ENCODE results near the gene ZNF470.

ZNF470 gene

DNA sequence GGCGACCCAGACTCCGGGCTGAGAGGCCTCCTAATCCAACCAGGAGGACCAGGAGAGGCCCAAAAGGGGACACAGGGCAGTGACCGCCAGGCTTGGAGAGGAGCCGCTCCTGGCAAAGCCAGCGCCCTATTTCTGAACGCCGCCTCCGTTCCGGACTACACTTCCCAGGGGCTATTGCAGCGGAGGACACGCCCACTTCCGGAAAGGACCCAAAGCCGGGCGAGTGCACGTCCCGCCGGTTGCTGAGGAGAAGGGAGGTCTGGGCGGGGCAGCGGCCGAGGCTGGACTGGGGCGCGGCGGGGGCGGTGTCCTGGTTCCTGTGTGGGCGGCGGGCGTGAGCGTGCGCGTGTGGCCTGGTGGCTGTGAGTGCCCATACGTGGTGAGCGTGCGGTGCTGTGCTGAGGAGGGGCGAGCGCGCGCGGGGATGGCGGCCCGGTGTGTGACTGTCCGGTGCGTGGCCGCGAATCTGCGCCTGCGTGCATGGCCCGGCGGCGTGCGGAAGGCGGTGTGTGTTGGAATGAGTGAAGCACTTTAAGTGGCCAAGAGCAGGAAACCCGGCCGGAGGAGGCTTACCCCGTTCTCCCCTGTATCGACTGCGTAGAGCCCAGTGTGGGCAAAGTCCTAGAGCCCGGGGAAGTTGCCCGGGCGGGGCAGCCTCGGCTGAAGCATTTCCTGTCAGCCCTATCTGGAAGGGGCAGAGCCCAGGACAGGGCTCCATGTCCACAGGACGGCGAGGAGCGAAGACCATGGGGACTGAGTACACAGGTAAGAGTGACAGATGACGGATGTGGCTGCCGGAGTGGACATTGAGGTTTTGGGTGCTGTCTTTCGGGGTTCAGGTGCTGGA lies at the start of gene ZNF470:
Gene ZNF470, plus strand, starts transcription at position 195 of the 847 bp plus-strand sequence. CDS start 2,844 bp downstream, outside the sequence.
- DNase-seq: peak; percentile 79

DNA sequence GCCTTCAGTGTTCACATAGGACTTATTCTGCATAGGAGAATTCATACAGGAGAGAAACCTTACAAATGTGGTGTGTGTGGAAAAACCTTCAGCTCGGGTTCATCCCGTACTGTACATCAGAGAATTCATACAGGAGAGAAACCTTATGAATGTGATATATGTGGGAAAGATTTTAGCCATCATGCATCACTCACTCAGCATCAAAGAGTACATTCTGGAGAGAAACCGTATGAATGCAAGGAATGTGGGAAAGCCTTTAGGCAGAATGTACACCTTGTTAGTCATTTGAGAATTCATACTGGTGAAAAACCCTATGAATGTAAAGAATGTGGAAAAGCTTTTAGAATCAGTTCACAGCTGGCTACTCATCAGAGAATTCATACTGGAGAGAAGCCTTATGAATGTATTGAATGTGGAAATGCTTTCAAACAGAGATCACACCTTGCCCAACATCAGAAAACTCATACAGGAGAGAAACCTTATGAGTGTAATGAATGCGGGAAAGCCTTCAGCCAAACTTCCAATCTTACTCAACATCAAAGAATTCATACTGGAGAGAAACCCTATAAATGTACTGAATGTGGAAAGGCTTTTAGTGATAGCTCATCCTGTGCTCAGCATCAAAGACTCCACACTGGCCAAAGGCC lies 41.9 kb upstream of the ZNF470 start:
- no peak for DNase-seq

DNA sequence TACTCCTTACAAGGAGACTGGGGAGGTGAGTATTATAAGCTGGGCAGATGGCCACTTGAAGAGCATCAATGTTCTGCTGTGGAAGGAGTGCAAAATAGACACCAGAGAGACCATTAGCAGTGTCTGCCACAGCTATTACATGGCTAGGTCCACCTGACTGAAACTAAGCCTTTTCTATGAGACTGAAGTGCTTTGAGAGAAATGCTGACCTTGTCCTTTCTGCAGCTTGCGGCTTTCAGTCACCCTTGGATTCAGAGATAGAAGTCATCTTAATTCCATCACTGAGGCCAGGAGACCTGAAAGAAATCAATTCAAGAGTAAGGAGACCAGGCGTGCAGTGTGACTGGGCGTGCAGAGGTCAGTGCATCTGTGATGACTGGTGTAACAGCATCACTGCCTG lies 29.8 kb upstream of the ZNF470 start:
- DNase-seq: no peak

DNA sequence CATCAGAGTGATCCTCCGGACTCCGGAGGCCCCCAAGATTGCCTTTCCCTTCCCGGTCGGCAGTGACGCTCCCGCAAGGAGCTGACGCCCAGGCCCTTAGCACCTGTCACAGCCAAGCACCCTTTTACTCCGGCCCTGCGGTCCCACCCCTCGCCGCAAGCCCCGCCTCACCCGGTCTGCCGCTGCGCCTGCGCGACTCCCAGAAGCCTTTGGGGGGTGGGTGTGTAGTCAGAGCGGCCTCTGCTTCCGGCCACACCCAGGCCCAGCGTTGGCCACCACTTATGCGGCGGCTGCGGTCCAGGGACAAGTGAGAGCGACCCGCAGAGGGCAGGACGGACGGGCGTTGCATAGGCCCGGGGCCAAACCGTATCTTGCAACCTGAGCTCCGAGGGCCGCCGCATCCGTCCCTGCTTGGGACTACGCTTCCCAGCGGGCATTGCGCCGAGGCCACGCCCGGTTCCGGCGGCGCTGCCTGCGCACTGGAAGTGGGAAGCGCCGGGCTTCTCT lies 29.0 kb upstream of the ZNF470 start:
- DNase-seq: peak; percentile 81

DNA sequence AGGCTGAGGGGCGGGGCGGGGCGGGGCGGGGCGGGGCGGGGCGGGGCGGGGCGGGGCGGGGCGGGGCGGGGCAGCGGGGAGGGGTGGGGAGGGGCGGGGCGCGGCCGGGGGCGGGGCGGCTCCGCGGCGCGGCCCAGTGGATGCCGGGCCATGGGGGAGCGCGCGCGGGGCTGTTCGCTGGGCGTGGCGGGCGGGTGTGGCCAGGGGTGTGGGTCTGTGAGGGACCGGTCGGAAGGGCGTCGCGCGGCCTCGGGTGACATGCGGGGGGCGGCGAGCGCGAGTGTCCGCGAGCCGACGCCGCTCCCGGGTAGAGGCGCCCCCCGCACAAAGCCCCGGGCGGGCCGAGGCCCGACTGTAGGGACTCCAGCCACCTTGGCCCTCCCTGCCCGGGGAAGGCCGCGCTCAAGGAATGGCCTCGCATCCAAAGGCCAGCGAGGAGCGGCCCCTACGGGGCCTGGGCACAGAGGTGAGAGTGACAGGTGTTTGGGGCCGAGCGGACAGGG lies 28.5 kb upstream of the ZNF470 start, which contains the start of gene ZFP28:
Gene ZFP28, plus strand, starts transcription at position 188 of the 503 bp plus-strand sequence. Its CDS starts 71 bp downstream, at position 259.
- peak; percentile 30 for DNase-seq

DNA sequence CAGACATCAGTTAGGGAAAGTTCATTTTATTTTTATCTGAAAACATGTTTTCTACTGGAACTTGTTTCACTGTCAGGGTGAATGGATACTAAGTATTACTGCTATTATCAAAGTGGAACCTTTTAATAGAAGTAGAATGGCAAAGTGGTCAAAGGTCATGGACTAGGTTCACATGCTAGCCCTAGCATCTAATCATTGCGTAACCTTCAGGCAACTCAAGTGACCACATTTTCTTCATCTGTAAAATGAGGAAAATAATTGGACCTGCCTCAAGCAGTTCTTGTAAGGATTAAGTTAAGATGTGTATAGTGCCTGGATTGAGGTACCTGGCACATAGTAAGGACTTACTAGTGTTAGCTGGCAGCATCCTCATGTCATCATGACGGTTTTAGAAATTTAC lies 23.5 kb upstream of the ZNF470 start:
- no peak for DNase-seq

DNA sequence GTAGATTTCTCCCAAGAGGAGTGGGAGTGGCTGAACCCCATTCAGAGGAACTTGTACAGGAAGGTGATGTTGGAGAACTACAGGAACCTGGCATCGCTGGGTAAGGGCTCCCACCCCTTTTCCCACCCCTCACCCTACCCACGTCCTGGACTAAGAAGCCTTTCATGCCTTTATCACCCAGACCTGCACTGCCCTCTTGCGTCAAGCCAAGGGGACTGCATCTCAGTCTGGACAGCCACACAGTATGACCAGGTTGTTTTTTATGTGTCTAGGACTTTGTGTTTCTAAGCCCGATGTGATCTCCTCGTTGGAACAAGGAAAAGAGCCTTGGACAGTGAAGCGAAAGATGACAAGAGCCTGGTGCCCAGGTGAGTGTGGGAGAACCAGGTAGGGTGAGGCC lies 19.7 kb upstream of the ZNF470 start:
- DNase-seq: no peak

DNA sequence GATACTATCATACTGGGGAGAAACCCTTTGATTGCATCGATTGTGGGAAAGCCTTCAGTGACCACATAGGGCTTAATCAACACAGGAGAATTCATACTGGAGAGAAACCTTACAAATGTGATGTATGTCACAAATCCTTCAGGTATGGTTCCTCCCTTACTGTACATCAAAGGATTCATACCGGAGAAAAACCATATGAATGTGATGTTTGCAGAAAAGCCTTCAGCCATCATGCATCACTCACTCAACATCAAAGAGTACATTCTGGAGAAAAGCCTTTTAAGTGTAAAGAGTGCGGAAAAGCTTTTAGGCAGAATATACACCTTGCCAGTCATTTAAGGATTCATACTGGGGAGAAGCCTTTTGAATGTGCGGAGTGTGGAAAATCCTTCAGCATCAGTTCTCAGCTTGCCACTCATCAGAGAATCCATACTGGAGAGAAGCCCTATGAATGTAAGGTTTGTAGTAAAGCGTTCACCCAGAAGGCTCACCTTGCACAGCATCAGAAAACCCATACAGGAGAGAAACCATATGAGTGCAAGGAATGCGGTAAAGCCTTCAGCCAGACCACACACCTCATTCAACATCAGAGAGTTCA lies 12.9 kb upstream of the ZNF470 start:
- DNase-seq: no peak

DNA sequence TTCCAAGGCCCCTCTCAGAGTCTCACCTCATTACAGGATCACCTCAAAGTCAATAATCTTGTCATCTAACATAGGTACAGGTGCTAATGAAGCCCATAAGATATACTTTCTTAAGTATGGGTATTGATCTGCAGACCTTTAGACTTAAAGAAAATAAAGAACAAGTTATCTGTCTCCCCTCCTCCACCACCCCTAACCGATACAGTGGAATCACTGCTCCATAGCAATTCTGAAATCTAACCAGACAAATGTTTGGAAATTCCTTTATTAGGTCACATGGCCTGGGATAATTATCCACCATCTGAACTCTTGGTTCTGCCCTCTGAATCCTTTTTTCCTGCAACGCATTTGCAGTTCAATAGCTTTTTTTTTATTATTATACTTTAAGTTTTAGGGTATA lies 4.5 kb upstream of the ZNF470 start:
- DNase-seq: no peak

DNA sequence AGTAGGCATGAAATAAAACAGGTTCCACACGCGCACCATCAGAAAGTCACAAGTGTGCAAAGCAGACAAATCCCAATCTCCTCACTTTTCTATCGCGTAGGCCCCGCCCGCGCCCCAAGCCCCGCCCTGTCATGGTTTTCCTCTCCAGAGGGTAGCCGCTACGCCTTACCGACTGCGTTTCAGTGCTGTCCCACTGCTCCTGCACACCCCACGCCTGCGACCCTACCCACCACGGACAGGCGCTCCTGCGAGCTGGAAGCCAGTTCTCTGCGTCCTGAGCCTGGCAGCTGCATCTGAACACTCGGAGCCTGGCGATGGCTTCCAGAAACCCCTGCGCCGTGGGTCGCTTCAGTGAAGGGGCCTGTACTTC lies 379 bp upstream of the ZNF470 start:
- DNase-seq: no peak

DNA sequence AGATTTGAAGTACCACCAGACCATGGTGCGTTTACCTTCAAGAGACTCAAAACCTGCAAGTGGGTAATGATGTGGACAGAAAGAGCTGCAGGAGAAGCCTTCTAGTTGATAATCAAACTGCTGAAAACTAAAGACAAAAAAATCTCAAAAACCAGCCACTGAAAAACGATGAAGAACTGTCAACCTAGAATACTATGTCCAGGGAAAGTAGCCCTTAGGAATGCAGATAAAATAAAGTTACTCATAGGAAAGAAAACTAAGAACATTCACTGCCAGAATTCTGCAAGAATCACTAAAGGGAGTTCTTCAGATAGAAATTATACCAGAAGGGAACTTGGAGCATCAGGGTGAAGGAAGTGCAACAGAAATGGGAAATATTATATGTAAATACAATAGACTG lies 5.3 kb downstream of the ZNF470 start:
- DNase-seq: no peak

DNA sequence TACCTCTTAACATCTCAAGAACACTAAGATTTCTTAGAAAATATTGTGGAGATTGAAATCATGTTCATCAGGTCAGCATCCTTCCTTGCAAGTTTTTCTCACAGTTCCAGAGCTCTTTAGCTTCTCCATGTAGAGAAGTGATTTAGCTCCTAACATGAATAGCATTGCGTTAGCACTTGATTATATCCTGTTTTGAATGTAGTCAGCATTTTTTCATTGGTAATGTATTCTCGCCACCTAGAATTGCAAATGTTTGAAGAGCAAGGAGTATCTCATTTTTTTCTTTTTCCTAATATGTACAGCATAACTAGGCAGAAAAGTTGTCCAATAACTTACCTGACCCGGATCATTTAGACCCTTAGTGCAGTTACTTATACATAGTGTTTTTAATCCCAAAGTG lies 6.6 kb downstream of the ZNF470 start:
- DNase-seq: no peak

DNA sequence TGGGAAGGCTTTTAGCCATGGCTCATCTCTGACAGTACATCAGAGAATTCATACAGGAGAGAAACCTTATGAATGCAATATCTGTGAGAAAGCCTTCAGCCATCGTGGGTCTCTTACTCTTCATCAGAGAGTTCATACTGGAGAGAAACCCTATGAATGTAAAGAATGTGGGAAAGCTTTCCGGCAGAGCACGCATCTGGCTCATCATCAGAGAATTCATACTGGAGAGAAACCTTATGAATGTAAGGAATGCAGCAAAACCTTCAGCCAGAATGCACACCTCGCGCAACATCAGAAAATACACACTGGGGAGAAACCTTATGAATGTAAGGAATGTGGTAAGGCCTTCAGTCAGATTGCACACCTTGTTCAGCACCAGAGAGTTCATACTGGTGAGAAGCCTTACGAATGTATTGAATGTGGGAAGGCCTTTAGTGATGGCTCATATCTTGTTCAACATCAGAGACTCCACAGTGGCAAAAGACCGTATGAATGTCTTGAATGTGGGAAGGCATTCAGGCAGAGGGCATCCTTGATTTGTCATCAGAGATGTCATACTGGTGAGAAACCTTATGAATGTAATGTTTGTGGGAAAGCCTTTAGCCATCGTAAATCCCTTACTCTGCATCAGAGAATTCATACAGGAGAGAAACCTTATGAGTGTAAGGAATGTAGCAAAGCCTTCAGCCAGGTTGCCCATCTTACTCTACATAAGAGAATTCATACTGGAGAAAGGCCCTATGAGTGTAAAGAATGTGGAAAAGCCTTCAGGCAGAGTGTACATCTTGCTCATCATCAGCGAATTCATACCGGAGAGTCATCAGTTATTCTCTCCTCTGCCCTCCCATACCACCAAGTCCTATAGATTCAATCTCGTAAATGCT lies 10.7 kb downstream of the ZNF470 start:
- DNase-seq: no peak

DNA sequence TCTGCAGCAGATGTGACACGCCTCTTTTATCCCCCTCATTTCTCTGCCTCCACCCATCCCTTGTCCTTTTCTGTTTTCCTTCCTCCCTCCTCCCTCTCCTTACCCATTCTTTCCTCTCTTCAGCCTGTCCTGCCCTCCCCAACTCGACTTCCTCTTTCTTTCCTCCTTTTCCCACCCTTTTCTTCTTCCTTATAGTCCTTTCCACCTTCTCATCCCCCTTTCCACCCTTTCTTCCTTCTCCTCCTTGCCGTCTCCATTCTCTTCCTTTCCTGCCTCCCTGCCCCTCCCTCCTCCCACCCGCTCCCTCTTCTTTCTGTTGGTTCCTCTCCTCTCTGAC lies 27.1 kb downstream of the ZNF470 start:
- DNase-seq: no peak

DNA sequence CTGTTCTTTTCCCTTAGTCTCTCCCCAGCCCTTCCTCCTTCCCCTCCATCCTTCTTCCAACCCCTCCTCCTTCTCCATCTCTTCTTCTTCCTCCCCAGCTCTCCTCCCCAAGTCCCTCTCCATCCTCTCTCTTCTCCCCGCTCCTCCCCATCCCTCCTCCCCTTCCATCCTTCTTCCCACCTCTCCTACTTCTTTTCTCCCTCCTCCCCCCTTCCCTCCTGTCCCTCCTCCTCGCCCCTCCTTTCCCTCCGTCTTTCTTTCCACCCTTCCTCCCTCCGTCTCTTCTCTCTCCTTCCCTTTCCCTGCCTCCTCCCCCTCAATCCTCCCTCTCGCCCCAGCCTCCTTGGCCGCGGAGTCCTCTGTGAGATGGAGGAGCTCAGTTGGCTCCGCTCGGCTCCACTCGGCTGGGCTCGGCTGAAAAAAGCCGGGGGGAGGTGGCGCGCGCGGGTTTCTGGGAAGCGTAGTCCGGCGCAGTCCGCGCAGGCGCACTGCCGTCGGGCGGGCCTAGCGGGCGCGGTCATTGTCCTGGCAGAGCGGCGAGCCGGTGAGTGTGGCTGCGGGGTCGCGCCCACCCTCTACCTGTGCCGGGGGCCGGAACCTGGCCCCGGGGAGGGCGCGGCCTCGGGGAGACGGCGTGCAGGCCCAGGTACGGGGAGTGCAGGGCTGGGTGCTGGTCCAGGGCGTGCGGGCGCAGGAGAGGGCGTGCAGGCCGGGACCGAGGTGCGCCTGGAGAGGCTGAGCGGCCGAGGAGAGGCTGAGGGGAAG lies 27.7 kb downstream of the ZNF470 start, which contains the start of gene ZNF71:
Gene ZNF71, plus strand, starts transcription at position 520 of the 765 bp plus-strand sequence. CDS start 6,257 bp downstream, outside the sequence.
- DNase-seq: peak; percentile 42

DNA sequence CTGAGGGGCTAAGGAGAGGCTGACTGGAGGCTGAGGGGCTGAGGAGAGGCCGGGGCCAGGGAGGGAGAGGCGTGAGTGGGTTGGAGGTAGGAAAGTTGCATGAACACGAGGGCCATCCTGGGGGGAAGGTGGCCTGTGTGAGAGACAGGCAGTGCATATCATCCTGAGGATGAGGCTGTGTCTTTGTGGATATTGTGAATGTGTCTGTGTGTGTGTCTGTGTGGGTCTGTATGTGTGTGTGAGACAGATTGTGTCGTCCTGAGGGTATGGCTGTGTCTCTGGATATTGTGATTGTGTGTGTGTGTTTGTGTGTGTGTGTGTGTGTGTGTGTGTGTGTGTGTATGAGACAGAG lies 28.3 kb downstream of the ZNF470 start:
- DNase-seq: no peak

DNA sequence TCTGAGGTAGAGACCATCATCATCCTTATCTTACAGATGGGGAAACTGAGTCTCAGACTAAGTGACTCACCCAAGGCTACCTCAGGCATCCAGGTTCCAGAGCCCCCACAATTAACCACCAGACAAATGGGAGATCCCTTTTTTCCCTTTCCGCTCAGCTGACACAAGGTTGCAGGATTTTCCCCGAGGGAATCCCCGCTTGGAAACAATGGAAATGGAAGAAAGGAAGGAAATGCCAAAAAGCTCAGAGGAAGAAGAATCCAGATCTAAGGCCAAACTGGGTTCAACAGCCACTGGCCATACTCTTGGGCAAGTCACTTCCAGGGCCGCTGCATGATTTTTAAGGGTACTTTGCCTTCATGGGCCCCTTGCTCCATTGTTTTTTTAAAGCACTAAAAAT lies 29.4 kb downstream of the ZNF470 start:
- DNase-seq: no peak

DNA sequence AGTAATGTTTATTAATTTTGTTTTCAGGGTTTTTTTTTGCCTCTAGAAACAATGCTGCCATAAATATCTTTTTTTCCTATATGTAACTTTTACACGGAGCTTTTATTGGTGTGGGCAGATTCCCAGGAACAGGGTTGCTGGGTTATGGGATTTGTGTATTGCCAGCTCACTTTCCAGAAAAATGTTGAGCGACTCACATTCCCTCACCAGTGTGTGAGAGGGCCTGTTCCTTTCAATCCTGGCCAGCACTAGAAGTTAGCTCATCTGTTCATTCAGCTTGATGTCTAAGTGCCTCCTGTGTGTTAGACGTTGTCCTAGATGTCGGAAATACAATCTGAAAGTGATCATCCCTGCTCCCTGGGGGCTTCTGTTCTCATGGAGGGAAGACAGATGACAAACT lies 30.4 kb downstream of the ZNF470 start:
- no peak for DNase-seq

DNA sequence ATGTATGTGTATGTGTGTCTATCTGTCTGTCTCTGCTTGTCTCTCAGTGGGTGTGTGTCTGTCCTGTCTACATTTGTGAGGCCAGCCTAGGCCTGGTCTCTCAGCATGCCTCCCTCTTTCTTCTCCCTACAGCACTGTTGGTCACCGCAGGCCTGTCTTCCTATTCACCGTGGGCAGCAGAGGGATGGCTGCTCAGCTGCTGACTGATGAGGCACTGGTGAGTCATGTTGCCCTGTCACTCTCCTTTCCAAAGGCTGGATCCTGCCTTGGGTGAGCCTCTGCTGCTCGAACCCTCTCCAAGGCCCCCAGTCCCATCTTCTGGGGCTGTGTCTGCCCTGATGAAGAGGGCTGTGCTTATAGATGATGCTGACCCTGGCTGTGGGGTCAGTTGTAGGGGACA lies 34.1 kb downstream of the ZNF470 start:
- DNase-seq: no peak

DNA sequence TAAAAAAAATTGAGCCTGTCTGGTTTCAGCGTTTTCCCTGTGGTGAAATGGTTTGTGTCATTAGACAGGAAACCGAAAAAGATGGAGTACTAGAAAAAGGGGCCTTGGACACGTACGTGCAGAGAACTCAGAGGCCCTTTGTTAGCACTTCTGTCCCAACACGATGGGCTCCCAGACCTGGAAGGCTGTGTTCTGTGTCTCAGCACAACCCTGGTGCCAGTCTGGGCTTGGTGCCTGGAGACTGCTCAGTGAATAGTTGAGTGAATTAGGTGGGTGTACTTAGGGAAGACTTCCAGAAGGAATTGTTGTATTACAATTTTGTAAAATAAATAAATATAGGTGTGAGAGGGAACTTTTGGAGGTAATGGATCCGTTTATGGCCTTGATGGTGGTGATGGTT lies 36.6 kb downstream of the ZNF470 start:
- no peak for DNase-seq

DNA sequence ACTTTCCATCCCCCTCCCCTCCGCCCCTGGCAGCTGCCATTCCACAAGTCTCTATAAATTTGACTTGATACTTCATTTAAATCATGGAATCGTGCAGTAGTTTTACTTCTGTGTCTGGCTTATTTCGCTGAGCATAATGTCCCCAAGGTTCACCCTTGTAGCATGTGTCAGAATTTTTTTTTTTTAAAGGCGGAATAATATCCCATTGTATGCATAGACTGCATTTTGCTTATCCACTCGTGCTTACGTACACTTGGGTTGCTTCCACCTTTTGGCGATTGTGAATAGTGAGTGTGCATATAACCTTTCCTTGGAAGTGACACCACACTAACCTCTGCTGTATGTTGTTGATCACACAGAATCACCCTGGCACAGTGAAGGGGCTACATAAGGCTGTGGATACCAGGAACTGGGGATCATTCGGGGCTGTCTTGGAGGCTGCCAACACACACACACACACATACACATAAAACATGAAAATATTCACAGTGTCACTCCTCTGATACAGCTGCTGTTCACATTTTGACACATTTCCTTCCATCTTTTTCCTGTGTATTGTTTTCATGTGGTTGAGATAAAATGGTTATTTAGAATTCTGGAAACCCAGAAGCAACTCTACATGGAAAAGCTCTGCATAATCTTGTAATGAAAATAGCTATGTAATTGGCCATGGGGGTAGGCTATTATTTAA lies 41.2 kb downstream of the ZNF470 start:
- DNase-seq: no peak

Data from SHP77 treated with DMSO at 0.1 percent for 48 hours (cell line).